NCI-H748 (cell line): ENCODE measurements around the gene ADAMTSL1.

Experiments
- DNase-seq: peaks from one replicate; lab custom pipeline; 2025; ENCODE audit not compliant: unreplicated experiment; lab: John Stamatoyannopoulos, UW

ADAMTSL1 gene, protein sequence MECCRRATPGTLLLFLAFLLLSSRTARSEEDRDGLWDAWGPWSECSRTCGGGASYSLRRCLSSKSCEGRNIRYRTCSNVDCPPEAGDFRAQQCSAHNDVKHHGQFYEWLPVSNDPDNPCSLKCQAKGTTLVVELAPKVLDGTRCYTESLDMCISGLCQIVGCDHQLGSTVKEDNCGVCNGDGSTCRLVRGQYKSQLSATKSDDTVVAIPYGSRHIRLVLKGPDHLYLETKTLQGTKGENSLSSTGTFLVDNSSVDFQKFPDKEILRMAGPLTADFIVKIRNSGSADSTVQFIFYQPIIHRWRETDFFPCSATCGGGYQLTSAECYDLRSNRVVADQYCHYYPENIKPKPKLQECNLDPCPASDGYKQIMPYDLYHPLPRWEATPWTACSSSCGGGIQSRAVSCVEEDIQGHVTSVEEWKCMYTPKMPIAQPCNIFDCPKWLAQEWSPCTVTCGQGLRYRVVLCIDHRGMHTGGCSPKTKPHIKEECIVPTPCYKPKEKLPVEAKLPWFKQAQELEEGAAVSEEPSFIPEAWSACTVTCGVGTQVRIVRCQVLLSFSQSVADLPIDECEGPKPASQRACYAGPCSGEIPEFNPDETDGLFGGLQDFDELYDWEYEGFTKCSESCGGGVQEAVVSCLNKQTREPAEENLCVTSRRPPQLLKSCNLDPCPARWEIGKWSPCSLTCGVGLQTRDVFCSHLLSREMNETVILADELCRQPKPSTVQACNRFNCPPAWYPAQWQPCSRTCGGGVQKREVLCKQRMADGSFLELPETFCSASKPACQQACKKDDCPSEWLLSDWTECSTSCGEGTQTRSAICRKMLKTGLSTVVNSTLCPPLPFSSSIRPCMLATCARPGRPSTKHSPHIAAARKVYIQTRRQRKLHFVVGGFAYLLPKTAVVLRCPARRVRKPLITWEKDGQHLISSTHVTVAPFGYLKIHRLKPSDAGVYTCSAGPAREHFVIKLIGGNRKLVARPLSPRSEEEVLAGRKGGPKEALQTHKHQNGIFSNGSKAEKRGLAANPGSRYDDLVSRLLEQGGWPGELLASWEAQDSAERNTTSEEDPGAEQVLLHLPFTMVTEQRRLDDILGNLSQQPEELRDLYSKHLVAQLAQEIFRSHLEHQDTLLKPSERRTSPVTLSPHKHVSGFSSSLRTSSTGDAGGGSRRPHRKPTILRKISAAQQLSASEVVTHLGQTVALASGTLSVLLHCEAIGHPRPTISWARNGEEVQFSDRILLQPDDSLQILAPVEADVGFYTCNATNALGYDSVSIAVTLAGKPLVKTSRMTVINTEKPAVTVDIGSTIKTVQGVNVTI (N-terminal part only)

DNA sequence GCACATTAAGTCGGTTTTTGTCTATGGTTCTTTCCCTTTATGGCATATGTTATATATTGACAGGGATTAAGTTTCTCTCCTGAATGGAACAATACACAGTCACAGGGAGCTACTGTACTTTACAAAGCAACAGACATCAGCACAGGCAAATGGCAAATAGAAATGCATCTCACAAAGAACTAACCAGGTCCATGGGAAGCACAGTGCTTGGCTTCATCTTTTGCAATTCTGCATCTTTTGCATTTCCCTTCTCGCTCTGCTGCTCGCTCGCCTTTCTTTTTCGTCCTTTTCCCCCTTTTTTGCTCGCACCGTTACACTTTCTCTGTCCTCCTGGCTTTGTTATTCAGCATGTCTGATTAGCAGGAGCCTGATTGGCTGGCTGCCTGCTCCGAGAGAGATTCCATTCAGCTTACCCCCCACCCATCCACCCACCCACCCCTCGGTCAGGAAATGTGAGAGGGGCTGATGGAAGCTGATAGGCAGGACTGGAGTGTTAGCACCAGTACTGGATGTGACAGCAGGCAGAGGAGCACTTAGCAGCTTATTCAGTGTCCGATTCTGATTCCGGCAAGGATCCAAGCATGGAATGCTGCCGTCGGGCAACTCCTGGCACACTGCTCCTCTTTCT lies at the start of gene ADAMTSL1:
Gene ADAMTSL1 (plus strand): TSS at position 502 of the 628 bp plus-strand sequence. CDS start 80 bp downstream, at position 582.
- DNase-seq, result peak; percentile 93

DNA sequence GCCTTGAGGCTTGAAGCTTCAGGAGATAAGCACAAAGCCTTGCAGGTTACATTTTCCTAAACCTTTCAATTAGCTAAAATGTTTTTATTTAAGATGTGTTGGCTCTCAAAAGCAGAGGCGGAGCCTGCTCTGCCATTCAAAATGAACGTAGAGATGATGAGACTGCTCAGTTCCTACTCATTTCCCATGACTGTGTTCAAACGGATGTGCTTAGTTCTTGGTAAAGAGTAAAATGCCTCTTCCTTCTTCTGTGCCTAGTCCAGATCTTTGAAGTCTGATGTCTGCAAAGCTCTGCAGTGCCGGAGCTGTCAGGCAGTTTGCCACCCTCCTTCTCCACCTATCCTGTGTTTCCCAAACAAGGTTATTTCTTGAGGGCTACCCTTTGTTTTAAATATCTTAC lies 46.3 kb upstream of the ADAMTSL1 start:
- DNase-seq, result no peak

DNA sequence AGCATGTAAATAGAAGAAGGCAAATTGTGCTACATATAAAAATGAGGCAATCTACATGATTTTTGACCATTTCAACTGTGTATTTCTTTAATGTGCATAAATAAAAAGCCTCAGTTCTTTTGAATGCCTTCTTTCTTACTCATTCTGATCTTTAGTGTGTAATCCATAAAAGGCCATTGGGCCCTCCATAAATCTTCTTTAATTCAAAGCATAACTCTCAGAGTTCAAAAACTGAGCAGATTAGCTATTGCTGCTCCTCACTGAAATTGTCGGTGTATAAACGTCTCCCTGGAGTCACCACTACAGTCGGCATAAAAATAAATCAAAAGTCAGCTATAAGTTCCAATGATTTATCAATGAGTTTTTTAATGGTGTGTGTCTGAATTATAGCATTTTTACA lies 45.3 kb upstream of the ADAMTSL1 start:
- no peak for DNase-seq

DNA sequence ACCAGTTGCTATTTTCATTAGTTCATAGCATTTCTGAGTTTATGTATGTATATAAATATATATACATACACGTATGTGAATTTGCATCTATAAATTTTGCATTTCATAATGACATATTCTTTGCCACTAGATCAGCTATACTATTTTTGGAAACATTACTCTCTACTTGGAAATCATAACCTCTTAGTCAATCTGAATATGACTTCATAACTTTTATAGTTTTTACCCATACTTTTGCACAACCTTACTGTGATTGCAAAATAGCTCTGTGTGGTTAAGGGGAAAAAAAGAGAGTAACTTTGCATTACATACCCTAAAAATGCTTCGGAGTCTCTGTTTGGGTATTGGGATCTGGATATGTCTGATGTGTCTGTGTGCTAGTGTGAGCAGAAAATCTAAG lies 44.9 kb upstream of the ADAMTSL1 start:
- no peak for DNase-seq

DNA sequence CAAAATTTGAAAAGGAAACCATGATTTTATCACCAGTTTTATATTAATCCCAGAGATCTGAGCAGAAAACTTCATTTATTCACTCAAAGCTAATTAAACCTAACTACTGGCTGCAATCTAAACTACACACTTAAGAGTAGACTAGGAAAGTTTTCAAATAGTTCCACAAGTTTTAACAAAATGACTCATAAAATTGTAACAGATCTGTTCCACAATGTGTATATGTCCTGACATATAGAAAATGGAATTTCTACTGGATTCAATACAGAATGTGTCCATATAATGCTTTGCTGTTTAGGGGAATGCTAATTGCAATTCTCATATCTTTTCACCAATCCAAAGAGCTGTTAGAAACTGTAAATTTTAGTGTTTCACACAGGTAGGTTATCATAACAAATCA lies 40.3 kb upstream of the ADAMTSL1 start:
- no peak for DNase-seq

DNA sequence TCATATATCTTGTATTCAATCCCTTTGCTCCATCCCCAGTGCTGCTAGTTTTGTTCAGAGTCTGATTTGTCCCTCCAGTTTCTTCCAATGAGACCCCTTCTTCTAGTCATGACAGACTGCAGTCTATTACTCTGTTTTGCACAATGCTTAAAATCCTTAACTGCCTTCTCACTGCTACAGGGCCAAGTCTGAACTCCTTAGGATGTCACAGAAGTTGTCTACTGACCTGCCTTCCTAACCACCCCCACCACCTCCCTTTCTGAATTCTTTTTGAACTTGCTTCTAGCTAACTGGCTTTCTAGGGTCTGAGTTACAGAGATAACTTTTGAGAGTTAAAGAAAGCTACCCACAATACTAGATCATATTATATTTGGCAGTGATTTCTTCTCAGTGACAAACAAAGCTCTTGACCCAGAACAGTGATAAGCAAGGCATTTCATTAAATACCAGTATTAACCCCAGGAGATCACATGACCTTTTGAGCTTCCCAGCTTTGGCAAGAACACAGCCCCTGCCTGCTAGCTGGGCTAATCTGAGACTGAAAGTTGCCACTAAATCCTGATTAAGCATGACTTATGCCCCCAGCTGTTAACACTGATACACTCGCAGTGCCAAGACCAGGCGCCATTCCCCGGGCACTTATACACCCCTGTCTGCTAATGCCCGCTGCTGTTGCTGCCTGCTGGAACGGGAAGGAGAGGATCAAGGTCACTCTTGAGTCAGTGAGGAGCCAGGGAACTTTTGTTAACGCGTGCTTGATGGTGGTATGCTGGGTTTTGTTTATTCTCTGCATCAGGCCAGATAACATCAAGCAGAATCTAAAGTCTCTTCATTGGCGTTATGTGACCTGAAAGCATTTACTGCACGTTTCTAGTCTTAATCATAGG lies 36.4 kb upstream of the ADAMTSL1 start:
- DNase-seq, result no peak

DNA sequence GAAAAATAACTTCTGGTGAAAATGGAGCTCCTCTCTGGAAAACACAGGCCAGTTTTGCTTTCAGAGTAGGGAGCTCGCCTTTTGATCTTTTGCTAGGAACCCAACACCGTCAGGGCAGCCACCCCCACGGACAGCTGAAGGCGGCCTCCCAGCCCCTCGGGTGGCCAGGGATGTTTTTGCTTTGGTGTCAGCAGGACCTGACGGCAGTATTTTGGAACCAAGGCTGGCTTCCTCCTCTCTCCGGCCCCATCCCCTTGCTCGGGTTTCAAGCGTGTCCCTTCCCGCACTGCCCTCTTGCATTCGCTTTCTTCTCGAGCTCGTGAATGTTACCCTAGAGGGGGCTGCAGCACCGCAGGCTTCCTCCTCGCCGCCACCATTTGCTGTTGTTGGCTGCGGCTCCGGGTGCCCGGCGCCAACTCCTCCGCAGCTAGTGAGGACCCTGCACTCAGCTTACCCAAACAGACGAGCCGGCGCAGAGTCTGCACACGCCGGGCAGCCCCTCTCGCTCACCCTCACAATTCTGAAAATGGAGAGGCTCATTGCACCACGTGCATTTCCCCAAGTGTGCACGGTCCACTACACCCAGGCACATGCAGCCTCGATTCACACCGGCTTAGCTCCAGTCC lies 35.5 kb upstream of the ADAMTSL1 start:
- no peak for DNase-seq

DNA sequence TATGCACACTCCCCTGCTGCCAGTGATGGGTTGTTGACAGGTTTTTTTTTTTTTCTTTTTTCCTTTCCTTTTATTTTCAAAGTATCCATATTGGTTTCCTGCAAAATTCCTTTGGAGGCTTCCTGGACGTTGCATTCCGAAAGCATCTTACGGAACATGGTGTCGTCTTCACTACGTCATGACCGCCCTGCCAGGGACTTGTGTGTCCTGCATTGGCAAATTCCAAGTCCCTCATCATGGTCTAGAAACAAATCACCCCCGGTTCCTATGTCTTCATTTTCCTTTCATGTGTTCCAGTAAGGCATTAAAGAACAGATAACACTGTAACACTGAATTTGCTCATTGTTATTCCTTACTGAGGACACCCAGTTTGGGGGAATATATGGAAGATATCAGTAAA lies 35.0 kb upstream of the ADAMTSL1 start:
- no peak for DNase-seq

DNA sequence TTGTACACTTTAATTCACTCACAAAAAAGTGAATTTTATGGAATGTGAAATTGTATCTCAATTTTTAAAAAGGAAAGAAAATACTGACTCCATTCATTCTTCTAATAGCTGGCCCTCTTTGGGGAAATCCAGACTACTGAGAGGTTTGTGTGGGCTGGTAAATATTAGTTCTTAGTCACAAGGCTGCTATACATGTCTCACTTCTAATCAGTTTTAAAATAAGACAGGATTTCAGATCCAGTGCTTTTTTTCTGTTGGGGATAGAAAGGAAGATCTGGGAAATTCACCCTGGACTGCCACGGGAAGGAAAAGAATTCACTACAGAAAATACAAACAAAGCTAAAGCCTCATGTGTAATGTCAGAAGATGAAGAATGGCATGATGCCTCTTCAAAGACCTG lies 32.7 kb upstream of the ADAMTSL1 start:
- no peak for DNase-seq

DNA sequence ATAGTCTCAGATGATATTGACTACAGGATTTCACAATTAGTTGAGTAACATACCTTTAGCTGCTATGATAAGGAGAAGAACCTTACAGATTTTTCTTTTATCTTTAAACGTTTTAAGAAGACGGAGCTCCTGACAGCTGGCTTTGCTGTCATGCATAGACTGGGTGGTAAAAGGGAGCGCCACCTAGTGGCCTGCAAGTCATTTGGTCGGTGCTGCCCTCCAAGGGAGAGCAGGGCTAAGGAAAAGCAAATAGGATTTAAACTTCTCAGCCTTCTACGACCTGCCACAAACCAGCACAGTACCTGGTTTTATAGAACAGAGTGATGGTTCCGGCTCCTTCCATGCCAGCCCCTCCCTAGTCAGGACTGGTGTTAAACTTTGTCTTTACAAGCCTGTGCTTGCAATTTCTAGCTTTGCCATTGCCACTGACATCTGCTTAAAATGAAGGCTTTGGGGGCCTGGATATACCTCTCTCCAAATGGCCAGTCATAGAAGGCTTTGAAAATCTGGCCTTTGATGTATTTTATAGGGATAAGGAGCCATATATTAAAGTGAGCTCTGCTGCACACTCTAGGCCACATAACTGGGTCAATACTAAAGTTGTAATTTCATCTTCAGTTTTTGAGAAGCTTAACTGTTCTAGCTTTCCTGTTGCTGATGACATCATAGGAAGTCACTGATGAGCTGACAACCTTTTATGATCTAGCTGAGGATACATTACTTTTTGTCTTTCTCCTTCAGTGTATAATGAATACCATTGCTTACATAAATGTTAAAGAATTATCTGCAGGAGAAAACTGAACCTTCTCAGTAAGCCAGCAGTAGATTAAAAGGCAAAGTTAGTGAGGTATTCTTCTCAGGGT lies 31.1 kb upstream of the ADAMTSL1 start:
- peak; percentile 87 for DNase-seq

DNA sequence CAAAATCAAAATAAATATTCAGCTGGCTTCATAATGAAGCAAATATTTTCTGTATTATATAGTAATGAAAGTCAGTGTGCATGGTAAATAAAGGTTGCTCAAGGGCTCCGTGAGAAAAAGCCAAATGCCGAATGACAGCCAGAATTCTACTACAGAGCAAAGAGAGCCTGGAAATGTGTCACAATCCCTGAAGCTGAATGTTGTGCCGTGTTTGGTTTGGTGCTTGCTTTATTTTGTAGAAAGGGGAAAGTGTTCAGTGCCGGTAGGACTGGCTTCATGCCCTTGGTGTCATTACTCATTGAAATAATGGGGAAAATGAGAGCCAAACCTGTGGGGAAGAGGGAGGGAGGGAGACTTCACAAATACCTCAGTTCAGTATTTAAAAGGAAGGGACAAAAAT lies 26.8 kb upstream of the ADAMTSL1 start:
- DNase-seq, result no peak

DNA sequence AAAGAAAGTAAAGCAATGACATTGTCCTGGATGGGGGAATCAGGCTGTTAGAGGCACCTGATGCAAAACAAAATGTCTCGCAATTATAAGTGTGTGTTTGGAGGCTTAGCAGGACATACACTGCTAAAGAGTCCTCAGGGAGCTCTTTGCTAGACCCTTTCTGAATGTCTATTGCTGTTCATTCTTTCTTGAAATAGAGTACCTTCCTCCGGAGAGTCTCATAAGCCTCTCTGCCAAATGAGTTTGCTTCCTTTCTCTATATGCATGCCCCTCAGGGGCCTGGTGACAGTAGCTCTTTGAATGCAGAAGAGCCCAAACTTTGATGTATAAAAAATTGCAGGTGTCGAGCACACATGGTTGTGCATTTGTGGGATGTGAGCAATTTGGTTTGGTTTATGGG lies 26.4 kb upstream of the ADAMTSL1 start:
- DNase-seq, result no peak

DNA sequence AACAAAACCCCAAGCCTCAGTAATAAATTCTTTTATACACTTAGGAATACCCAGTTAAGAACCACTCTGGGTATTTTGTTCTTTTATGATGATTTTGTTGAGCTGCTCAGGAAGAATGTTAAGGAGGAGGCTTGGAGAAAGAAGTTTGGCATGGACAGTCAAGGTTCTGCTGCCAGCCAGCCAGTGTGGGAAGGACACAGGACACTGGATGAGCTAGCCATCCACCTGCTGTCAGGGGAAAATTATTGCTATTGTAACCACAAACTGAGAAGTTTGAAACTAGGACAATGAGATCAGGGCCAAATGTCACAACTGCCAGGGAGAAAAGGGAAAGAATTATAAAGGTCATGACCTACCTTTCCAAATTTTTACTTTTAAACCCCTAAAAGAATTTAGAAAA lies 25.9 kb upstream of the ADAMTSL1 start:
- no peak for DNase-seq

DNA sequence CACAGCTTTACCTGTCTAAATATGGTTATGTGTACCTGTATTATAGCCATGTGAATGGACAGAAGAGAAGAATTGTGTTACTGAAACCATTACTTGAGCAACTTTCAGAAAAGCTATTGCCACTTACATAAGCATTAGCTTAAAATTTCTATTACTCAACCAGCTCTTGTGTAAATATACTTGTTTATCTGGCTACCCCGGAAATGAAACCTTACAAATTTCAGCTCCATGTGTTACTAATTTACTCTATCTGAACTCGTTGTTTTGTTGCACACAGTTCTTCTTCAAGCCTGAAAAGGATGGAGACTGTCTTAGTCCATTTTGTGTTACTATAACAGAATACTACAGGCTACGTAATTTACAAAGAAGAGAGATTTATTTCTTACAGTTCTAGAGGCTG lies 22.5 kb upstream of the ADAMTSL1 start:
- DNase-seq, result no peak

DNA sequence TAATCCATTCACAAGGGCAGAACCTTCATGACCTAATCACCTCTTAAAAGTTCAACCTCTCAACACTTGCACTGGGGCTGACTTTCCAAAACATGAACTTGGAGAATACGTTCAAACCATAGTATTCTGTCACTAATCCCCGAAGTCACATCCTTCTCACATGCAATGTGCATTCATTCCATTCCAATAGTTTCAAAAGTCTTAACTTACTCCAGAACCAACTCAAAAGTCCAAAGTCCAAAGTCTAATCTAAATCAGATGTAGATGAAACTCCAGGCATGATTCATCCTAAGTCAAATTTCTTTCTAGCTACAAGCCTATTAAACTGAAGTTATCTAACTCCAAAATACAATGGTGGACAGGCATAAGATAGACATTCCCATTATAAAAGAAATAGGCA lies 21.7 kb upstream of the ADAMTSL1 start:
- DNase-seq, result no peak

DNA sequence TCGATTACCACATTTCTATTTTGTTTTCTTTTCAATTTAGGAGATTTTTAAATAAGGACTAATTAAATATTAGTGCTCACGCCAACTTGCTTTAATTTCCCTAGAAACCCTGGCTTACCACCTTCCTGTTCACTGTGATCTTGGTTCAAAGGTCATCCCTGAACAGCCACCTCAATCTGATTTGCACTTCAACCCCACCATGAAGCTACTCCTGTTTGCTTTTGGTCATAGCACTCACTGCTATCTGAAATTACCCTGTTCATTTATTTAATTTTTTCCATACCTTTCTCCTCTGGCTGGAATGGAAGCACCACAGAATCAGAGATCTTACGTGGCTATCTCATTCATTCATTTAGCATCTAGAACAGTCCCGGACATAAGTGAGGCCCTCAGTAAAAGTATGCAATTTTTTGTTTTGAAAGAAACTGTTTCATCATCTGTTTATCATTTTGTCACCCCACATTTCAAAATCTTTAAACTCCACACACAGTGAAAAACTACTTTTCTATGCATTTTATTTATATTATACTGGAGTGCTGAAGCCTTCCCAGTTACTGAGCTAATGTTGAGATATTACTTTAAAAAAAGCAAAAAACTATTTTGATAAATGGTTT lies 17.2 kb upstream of the ADAMTSL1 start:
- DNase-seq, result no peak

DNA sequence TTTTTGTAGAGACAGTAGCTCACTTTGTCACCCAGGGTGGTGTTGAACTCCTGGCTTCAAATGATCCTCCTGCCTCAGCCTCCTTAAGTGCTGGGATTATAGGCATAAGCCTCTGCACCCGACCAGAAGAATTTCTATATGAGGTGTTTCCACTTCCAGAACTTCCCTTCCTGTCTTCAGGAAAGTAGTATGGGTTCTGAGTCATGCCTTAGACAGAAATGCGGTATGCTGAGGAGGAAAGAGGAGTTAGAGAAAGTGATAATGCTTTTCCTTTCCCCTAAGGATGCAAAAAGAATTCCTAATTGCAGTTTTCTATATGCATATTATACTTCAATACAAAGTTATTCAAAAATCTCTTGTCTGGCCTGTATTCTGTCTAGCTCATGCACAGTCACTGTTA lies 16.4 kb upstream of the ADAMTSL1 start:
- no peak for DNase-seq

DNA sequence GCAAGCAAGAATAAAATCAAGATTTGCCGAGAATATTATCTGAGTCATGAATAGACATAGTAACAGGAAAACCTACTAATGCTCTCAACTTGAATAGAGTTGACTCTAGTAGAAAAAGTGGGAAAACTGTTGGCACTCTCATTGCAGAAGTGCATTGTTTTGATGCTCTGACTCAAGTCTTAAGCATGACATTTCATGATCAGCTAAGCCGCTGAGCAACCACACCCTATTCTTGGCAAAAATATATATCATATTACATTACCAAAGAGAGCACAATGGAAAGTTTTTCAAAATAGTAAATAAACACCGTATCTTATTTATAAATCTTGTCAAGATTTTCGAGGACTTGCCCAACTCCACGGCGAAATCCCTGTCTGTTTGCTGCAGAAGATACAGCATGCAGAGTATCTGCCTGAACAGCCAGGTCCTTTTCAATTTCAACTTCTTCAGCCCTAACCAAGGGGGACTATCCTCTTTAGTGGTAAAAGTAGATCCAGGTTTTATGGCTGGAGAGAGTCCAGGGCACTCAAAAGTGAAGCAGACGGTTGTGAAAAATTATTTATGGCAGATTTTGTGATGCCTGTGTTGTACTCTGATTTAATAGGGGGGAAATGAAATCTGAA lies 13.9 kb upstream of the ADAMTSL1 start:
- DNase-seq, result no peak
